HEK293 (cell line): ENCODE data around the gene RFX2.

Source experiments
- HOXC10 ChIP-seq: sonication (generic); formaldehyde crosslinking; IDR thresholded peaks from 2 replicates; pipeline ENCODE4 v1.8.1; 2023; ENCODE audit warnings: mild to moderate bottlenecking, missing genetic modification reagents
- KLF10 ChIP-seq: fragments of 450-650 bp; IDR thresholded peaks from 2 replicates; pipeline ENCODE4 v1.5.1; 2018; ENCODE audit warnings: missing biosample characterization, mild to moderate bottlenecking, missing genetic modification characterization
- MZF1 ChIP-seq: fragments of 450-650 bp; formaldehyde crosslinking; IDR thresholded peaks from 2 replicates; pipeline ENCODE4 v1.5.1; 2017; ENCODE audit warnings: missing biosample characterization, missing genetic modification characterization, borderline replicate concordance
- SCRT1 ChIP-seq: fragments of 450-650 bp; formaldehyde crosslinking; IDR thresholded peaks from 2 replicates; pipeline ENCODE4 v1.5.1; 2016; ENCODE audit warnings: missing biosample characterization, missing genetic modification characterization, borderline replicate concordance
- SCRT2 ChIP-seq: fragments of 450-650 bp; formaldehyde crosslinking; IDR thresholded peaks from 2 replicates; pipeline ENCODE4 v1.5.1; 2016; ENCODE audit warnings: missing biosample characterization, missing genetic modification characterization
- ZNF132 ChIP-seq: fragments of 450-650 bp; formaldehyde crosslinking; IDR thresholded peaks from 2 replicates; pipeline ENCODE4 v1.5.1; 2017; ENCODE audit warnings: missing biosample characterization, missing genetic modification characterization, borderline replicate concordance
- ZNF473 ChIP-seq: fragments of 450-650 bp; formaldehyde crosslinking; IDR thresholded peaks from 2 replicates; pipeline ENCODE4 v1.5.1; 2017; ENCODE audit warnings: missing biosample characterization, missing genetic modification characterization
- ZNF544 ChIP-seq: fragments of 450-650 bp; formaldehyde crosslinking; IDR thresholded peaks from 2 replicates; pipeline ENCODE4 v1.5.0; 2017; ENCODE audit warnings: missing biosample characterization, missing genetic modification characterization
- ZNF561 ChIP-seq: fragments of 450-650 bp; IDR thresholded peaks from 2 replicates; pipeline ENCODE4 v1.5.1; 2018; ENCODE audit warnings: missing biosample characterization, missing genetic modification characterization, borderline replicate concordance
- ZNF596 ChIP-seq: fragments of 450-650 bp; IDR thresholded peaks from 2 replicates; pipeline ENCODE4 v1.5.0; 2018; ENCODE audit warnings: missing biosample characterization, mild to moderate bottlenecking, missing genetic modification characterization, moderate library complexity
- ZNF658 ChIP-seq: fragments of 450-650 bp; formaldehyde crosslinking; IDR thresholded peaks from 2 replicates; pipeline ENCODE4; 2016; ENCODE audit warnings: missing biosample characterization, missing genetic modification characterization
- ZNF76 ChIP-seq: fragments of 450-650 bp; formaldehyde crosslinking; IDR thresholded peaks from 2 replicates; pipeline ENCODE4; 2016; ENCODE audit warnings: low read depth, missing biosample characterization, missing genetic modification characterization, borderline replicate concordance
- ZNF785 ChIP-seq: fragments of 450-650 bp; formaldehyde crosslinking; IDR thresholded peaks from 2 replicates; pipeline ENCODE4 v1.5.1; 2016; ENCODE audit warnings: missing biosample characterization, missing genetic modification characterization
- TF ChIP-seq, protein P1 (sequence below): fragments of 450-650 bp; formaldehyde crosslinking; IDR thresholded peaks from 2 replicates; pipeline ENCODE4 v1.5.1; 2017; ENCODE audit warnings: missing biosample characterization, missing genetic modification characterization
- TF ChIP-seq, protein P2 (sequence below): fragments of 450-650 bp; formaldehyde crosslinking; IDR thresholded peaks from 2 replicates; pipeline ENCODE4 v1.5.1; 2017; ENCODE audit warnings: missing biosample characterization, missing genetic modification characterization
- TF ChIP-seq, protein P3 (sequence below): fragments of 450-650 bp; formaldehyde crosslinking; IDR thresholded peaks from 2 replicates; pipeline ENCODE4 v1.5.1; 2016; ENCODE audit warnings: missing biosample characterization, missing genetic modification characterization
- TF ChIP-seq, protein P4 (sequence below): fragments of 450-650 bp; formaldehyde crosslinking; IDR thresholded peaks from 2 replicates; pipeline ENCODE4 v1.5.1; 2017; ENCODE audit warnings: missing biosample characterization, mild to moderate bottlenecking, missing genetic modification characterization, moderate library complexity
- TF ChIP-seq, protein P5 (sequence below): fragments of 450-650 bp; formaldehyde crosslinking; IDR thresholded peaks from 2 replicates; pipeline ENCODE4 v1.5.1; 2016; ENCODE audit warnings: missing biosample characterization, missing genetic modification characterization
- TF ChIP-seq, protein P6 (sequence below): fragments of 450-650 bp; formaldehyde crosslinking; IDR thresholded peaks from 2 replicates; pipeline ENCODE4 v1.5.1; 2016; ENCODE audit warnings: missing biosample characterization, missing genetic modification characterization
- TF ChIP-seq, protein P7 (sequence below): fragments of 450-650 bp; formaldehyde crosslinking; optimal IDR thresholded peaks from 2 replicates; pipeline ENCODE3; 2016; ENCODE audit warnings: missing biosample characterization, mild to moderate bottlenecking, missing genetic modification characterization
- TF ChIP-seq, protein P8 (sequence below): fragments of 450-650 bp; formaldehyde crosslinking; IDR thresholded peaks from 2 replicates; pipeline ENCODE4 v1.5.1; 2016; ENCODE audit warnings: missing biosample characterization, missing genetic modification characterization, borderline replicate concordance
- TF ChIP-seq, protein P9 (sequence below): fragments of 450-650 bp; formaldehyde crosslinking; IDR thresholded peaks from 2 replicates; pipeline ENCODE4 v1.5.1; 2016; ENCODE audit warnings: missing biosample characterization, missing genetic modification characterization

Gene RFX2

DNA sequence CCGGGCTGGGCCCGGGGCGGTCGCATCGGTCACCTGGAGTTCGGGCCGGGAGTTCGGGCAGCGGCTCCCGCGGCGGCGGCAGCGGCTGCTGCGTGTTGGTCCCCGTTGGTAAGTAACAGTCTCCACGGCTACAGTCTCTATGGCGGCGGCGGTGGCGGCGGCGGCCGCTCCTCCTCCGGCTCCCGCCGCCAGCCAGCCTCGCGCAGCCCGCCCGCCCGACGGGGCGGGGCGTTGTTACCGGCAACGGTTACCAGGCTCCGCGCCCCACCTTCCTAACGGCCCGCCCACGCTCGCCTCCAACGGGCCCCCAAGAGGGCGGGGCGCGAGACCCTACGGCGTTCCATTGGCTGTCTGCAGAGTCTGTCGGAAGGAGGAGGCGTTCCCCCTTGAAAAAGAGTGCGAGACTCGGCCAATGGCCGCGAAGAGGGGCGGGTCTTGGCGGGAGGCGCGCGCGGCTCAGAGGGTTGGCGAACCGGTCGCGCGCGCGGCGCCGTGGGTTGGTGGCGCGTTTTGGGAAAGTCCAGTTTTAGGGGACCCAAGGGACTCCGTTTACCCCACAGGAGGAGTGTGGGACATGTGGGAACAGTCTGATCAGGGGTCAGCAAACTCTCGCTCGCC lies at the start of gene RFX2 (continued):
- TF ChIP-seq, protein P1, sequence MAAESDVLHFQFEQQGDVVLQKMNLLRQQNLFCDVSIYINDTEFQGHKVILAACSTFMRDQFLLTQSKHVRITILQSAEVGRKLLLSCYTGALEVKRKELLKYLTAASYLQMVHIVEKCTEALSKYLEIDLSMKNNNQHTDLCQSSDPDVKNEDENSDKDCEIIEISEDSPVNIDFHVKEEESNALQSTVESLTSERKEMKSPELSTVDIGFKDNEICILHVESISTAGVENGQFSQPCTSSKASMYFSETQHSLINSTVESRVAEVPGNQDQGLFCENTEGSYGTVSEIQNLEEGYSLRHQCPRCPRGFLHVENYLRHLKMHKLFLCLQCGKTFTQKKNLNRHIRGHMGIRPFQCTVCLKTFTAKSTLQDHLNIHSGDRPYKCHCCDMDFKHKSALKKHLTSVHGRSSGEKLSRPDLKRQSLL: no peak
- TF ChIP-seq SCRT1 (tag by site-specific recombination): no peak
- no peak for TF ChIP-seq ZNF596
- TF ChIP-seq MZF1 (tag by site-specific recombination): no peak
- TF ChIP-seq HOXC10: no peak
- no peak for TF ChIP-seq ZNF785
- TF ChIP-seq ZNF544: no peak
- no peak for TF ChIP-seq ZNF473 (tag by site-specific recombination)
- TF ChIP-seq, protein P2, sequence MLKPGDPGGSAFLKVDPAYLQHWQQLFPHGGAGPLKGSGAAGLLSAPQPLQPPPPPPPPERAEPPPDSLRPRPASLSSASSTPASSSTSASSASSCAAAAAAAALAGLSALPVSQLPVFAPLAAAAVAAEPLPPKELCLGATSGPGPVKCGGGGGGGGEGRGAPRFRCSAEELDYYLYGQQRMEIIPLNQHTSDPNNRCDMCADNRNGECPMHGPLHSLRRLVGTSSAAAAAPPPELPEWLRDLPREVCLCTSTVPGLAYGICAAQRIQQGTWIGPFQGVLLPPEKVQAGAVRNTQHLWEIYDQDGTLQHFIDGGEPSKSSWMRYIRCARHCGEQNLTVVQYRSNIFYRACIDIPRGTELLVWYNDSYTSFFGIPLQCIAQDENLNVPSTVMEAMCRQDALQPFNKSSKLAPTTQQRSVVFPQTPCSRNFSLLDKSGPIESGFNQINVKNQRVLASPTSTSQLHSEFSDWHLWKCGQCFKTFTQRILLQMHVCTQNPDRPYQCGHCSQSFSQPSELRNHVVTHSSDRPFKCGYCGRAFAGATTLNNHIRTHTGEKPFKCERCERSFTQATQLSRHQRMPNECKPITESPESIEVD (tag by site-specific recombination): no peak
- TF ChIP-seq, protein P3, sequence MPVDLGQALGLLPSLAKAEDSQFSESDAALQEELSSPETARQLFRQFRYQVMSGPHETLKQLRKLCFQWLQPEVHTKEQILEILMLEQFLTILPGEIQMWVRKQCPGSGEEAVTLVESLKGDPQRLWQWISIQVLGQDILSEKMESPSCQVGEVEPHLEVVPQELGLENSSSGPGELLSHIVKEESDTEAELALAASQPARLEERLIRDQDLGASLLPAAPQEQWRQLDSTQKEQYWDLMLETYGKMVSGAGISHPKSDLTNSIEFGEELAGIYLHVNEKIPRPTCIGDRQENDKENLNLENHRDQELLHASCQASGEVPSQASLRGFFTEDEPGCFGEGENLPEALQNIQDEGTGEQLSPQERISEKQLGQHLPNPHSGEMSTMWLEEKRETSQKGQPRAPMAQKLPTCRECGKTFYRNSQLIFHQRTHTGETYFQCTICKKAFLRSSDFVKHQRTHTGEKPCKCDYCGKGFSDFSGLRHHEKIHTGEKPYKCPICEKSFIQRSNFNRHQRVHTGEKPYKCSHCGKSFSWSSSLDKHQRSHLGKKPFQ (tag by site-specific recombination): no peak
- TF ChIP-seq, protein P4, sequence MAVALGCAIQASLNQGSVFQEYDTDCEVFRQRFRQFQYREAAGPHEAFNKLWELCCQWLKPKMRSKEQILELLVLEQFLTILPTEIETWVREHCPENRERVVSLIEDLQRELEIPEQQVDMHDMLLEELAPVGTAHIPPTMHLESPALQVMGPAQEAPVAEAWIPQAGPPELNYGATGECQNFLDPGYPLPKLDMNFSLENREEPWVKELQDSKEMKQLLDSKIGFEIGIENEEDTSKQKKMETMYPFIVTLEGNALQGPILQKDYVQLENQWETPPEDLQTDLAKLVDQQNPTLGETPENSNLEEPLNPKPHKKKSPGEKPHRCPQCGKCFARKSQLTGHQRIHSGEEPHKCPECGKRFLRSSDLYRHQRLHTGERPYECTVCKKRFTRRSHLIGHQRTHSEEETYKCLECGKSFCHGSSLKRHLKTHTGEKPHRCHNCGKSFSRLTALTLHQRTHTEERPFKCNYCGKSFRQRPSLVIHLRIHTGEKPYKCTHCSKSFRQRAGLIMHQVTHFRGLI (tag by site-specific recombination): no peak
- TF ChIP-seq, protein P5, sequence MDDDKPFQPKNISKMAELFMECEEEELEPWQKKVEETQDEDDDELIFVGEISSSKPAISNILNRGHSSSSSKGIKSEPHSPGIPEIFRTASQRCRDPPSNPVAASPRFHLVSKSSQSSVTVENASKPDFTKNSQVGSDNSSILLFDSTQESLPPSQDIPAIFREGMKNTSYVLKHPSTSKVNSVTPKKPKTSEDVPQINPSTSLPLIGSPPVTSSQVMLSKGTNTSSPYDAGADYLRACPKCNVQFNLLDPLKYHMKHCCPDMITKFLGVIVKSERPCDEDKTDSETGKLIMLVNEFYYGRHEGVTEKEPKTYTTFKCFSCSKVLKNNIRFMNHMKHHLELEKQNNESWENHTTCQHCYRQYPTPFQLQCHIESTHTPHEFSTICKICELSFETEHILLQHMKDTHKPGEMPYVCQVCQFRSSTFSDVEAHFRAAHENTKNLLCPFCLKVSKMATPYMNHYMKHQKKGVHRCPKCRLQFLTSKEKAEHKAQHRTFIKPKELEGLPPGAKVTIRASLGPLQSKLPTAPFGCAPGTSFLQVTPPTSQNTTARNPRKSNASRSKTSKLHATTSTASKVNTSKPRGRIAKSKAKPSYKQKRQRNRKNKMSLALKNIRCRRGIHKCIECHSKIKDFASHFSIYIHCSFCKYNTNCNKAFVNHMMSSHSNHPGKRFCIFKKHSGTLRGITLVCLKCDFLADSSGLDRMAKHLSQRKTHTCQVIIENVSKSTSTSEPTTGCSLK (tag by site-specific recombination): no peak
- TF ChIP-seq, protein P6, sequence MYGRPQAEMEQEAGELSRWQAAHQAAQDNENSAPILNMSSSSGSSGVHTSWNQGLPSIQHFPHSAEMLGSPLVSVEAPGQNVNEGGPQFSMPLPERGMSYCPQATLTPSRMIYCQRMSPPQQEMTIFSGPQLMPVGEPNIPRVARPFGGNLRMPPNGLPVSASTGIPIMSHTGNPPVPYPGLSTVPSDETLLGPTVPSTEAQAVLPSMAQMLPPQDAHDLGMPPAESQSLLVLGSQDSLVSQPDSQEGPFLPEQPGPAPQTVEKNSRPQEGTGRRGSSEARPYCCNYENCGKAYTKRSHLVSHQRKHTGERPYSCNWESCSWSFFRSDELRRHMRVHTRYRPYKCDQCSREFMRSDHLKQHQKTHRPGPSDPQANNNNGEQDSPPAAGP: peak; percentile 57; the same call in 1 of the 2 replicates
- no peak; the same call in 1 of the 2 replicates for TF ChIP-seq ZNF76 (tag by site-specific recombination)
- TF ChIP-seq ZNF132 (tag by site-specific recombination): no peak
- TF ChIP-seq SCRT2 (tag by site-specific recombination): no peak
- TF ChIP-seq KLF10 (tag by site-specific recombination): peak; percentile 94
- TF ChIP-seq ZNF561 (tag by site-specific recombination): peak; percentile 56; the same call in 1 of the 2 replicates
- no peak for TF ChIP-seq ZNF658 (tag by site-specific recombination)
- TF ChIP-seq, protein P7, sequence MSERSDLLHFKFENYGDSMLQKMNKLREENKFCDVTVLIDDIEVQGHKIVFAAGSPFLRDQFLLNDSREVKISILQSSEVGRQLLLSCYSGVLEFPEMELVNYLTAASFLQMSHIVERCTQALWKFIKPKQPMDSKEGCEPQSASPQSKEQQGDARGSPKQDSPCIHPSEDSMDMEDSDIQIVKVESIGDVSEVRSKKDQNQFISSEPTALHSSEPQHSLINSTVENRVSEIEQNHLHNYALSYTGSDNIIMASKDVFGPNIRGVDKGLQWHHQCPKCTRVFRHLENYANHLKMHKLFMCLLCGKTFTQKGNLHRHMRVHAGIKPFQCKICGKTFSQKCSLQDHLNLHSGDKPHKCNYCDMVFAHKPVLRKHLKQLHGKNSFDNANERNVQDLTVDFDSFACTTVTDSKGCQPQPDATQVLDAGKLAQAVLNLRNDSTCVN (tag by site-specific recombination): peak; percentile 94
- TF ChIP-seq, protein P8, sequence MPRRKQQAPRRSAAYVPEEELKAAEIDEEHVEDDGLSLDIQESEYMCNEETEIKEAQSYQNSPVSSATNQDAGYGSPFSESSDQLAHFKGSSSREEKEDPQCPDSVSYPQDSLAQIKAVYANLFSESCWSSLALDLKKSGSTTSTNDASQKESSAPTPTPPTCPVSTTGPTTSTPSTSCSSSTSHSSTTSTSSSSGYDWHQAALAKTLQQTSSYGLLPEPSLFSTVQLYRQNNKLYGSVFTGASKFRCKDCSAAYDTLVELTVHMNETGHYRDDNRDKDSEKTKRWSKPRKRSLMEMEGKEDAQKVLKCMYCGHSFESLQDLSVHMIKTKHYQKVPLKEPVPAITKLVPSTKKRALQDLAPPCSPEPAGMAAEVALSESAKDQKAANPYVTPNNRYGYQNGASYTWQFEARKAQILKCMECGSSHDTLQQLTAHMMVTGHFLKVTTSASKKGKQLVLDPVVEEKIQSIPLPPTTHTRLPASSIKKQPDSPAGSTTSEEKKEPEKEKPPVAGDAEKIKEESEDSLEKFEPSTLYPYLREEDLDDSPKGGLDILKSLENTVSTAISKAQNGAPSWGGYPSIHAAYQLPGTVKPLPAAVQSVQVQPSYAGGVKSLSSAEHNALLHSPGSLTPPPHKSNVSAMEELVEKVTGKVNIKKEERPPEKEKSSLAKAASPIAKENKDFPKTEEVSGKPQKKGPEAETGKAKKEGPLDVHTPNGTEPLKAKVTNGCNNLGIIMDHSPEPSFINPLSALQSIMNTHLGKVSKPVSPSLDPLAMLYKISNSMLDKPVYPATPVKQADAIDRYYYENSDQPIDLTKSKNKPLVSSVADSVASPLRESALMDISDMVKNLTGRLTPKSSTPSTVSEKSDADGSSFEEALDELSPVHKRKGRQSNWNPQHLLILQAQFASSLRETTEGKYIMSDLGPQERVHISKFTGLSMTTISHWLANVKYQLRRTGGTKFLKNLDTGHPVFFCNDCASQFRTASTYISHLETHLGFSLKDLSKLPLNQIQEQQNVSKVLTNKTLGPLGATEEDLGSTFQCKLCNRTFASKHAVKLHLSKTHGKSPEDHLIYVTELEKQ (tag by site-specific recombination): no peak
- TF ChIP-seq, protein P9, sequence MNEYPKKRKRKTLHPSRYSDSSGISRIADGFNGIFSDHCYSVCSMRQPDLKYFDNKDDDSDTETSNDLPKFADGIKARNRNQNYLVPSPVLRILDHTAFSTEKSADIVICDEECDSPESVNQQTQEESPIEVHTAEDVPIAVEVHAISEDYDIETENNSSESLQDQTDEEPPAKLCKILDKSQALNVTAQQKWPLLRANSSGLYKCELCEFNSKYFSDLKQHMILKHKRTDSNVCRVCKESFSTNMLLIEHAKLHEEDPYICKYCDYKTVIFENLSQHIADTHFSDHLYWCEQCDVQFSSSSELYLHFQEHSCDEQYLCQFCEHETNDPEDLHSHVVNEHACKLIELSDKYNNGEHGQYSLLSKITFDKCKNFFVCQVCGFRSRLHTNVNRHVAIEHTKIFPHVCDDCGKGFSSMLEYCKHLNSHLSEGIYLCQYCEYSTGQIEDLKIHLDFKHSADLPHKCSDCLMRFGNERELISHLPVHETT (tag by site-specific recombination): no peak
